IPS DF 6.9 (cell line): ENCODE data around the gene DNAJC16.

Source experiments
- DNase-seq: peaks from one replicate; pipeline ENCODE4 v3.0.0-alpha.2; 2013; ENCODE audit warnings: low read depth, low spot score
- H3K27ac ChIP-seq: one replicate; pipeline ENCODE4 v1.5.1; 2013; ENCODE audit warnings: low read length, control low read depth
- H3K27me3 ChIP-seq: 2 replicates; pipeline ENCODE4 v1.6.1; 2013; ENCODE audit warnings: mild to moderate bottlenecking, low read length; ENCODE audit not compliant: control insufficient read depth, insufficient read depth
- H3K36me3 ChIP-seq: 2 replicates; pipeline ENCODE4 v1.6.1; 2013; ENCODE audit warnings: low read length; ENCODE audit not compliant: control insufficient read depth, insufficient read depth
- H3K4me1 ChIP-seq: 2 replicates; pipeline ENCODE4 v1.6.1; 2013; ENCODE audit warnings: low read length; ENCODE audit not compliant: control insufficient read depth, insufficient read depth
- H3K4me3 ChIP-seq: 2 replicates; pipeline ENCODE4 v1.5.1; 2013; ENCODE audit warnings: mild to moderate bottlenecking, low read length
- H3K9me3 ChIP-seq: 2 replicates; pipeline ENCODE4 v1.6.1; 2013; ENCODE audit warnings: low read length, inconsistent platforms; ENCODE audit not compliant: control insufficient read depth, insufficient read depth
- WGBS: extraction: QIAGEN DNeasy Blood & Tissue Kit; methylation state at CpG from one replicate; pipeline ENCODE4 v1.1.7; 2013; ENCODE audit warnings: mixed read lengths, missing lambda C conversion rate; ENCODE audit not compliant: insufficient read length, insufficient coverage; 5-methylcytosine and 5-hydroxymethylcytosine counted together

DNAJC16 gene

GRCh38 chr1:15558516-15558915 is 31.9 kb downstream of the DNAJC16 start:
- Histone ChIP-seq H3K27me3 (no peaks in the 10 kb centered on the region), H3K4me1 (no peaks in the 10 kb centered on the region), H3K4me3 (no peak overlapping the region), H3K27ac (no peak overlapping the region), H3K9me3 (no peaks in the 10 kb centered on the region), H3K36me3 (peaks cover 2% of the 10 kb centered on the region; the same call in 1 of the 2 replicates)
- no peak for DNase-seq
- WGBS, result 100% methylated on average over 1 of the region's 4 CpGs

DNA sequence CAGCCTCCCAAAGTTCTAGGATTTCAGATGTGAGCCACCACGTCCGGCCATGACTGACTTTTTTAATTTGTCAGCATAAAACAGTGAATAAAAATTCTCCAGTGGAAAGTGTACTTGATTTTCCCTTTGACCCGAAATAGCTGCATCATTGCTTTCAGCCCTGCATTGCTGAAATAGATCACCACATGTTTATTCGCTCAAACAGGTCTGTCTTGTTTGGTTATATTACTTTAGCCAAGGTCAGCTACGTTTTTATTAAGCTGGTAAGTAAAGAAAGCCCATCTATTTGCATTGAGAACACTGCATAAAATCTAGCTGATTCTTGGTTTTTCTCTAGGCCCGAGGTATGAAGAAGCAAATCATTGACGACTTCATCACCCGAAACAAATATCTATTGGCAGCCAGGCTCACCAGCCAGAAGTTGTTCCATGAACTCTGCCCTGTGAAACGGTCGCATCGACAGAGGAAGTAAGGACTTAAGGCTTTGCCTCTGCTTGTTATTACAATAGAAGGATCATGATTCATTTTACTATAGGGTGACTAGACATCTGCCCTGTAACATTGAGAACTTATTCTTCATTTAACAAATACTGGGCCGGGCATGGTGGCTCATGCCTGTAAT is 32.7 kb downstream of the DNAJC16 start:
- peaks cover 2% of the 10 kb centered on the region; the same call in 1 of the 2 replicates for H3K36me3 ChIP-seq
- no peaks in the 10 kb centered on the region for H3K4me1 ChIP-seq
- WGBS, result no CpG with 5 or more reads among the region's 12 CpGs
- no peak overlapping the region for H3K4me3 ChIP-seq
- no peaks in the 10 kb centered on the region for H3K9me3 ChIP-seq
- no peak for DNase-seq
- H3K27ac ChIP-seq, result no peak overlapping the region
- H3K27me3 ChIP-seq, result no peaks in the 10 kb centered on the region

- H3K36me3 ChIP-seq, result peaks cover 20% of the 10 kb centered on the region; the same call in 1 of the 2 replicates
- no CpG with 5 or more reads among the region's 18 CpGs for WGBS
- no peak overlapping the region for H3K4me3 ChIP-seq
- no peak overlapping the region for H3K27ac ChIP-seq
- H3K4me1 ChIP-seq, result no peaks in the 10 kb centered on the region
- DNase-seq, result no peak
- no peaks in the 10 kb centered on the region for H3K9me3 ChIP-seq
- no peaks in the 10 kb centered on the region for H3K27me3 ChIP-seq
These were observed 41.9 kb downstream of the DNAJC16 start for GRCh38 chr1:15568387-15569073.

- DNase-seq, result no peak
- H3K9me3 ChIP-seq, result no peaks in the 10 kb centered on the region
- H3K36me3 ChIP-seq, result peaks cover 16% of the 10 kb centered on the region; the same call in 1 of the 2 replicates
- WGBS, result no CpG with 5 or more reads among the region's 1 CpG
- H3K27me3 ChIP-seq, result no peaks in the 10 kb centered on the region
- H3K4me1 ChIP-seq, result no peaks in the 10 kb centered on the region
- no peak overlapping the region for H3K27ac ChIP-seq
- no peak overlapping the region for H3K4me3 ChIP-seq
These were observed 44.2 kb downstream of the DNAJC16 start for GRCh38 chr1:15570861-15571260.

GRCh38 chr1:15571266-15571665 is 44.6 kb downstream of the DNAJC16 start:
- H3K9me3 ChIP-seq, result no peaks in the 10 kb centered on the region
- no peak for DNase-seq
- H3K4me3 ChIP-seq, result no peak overlapping the region
- peaks cover 12% of the 10 kb centered on the region; the same call in 1 of the 2 replicates for H3K36me3 ChIP-seq
- H3K4me1 ChIP-seq, result no peaks in the 10 kb centered on the region
- no peak overlapping the region for H3K27ac ChIP-seq
- H3K27me3 ChIP-seq, result no peaks in the 10 kb centered on the region

GRCh38 chr1:15573477-15573876 is 46.8 kb downstream of the DNAJC16 start:
- no peak overlapping the region for H3K4me3 ChIP-seq
- DNase-seq, result no peak
- no peak overlapping the region for H3K27ac ChIP-seq
- H3K36me3 ChIP-seq, result peaks cover 3% of the 10 kb centered on the region; the same call in 1 of the 2 replicates
- no peaks in the 10 kb centered on the region for H3K9me3 ChIP-seq
- H3K4me1 ChIP-seq, result no peaks in the 10 kb centered on the region
- no CpG with 5 or more reads among the region's 9 CpGs for WGBS
- H3K27me3 ChIP-seq, result no peaks in the 10 kb centered on the region

DNA sequence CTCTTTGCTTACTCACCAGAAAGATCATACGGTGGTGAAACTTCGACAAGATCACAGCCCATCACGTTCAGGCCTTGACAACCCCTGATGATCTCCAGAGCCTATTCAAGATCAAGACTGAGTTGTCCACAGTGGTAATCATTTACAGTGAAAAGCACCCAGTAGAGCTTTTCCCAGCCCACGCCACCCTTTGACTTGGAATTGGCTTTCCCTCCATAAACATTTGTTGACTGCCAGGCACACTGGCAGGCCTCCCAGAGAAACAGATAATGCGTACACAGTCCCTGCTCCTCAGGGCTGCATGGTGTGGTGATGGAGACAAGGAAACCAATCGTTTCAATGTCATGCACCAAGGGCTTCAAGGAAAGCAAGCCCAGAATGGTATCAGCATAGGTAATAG is 48.1 kb downstream of the DNAJC16 start:
- H3K4me1 ChIP-seq, result no peaks in the 10 kb centered on the region
- H3K27me3 ChIP-seq, result no peaks in the 10 kb centered on the region

DNA sequence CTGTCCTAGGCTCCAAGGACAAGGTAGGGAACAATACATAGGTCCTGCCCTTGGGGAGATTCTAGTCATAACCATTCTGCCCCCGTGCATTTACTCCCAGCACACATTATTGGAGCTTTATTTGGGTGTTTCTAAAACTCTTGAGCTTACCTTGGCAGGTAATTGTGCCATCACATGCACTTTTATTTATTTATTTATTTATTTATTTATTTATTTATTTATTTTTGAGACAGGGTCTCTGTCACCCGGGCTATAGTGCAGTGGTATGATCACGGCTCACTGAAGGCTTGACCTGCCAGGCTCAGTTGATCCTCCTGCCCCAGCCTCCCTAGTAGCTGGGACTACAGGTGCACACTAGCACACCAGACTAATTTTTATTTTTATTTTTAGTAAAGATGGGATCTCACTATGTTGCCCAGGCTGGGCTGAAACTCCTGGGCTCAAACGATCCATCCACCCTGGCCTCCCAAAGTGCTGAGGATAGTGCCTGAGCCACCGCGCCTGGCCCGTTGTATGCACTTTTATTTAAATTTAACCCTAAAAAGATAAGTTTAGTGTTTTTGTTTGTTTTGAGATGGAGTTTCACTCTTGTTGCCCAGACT is 49.0 kb downstream of the DNAJC16 start:
- Histone ChIP-seq H3K27me3 (no peaks in the 10 kb centered on the region), H3K4me3 (no peak overlapping the region), H3K4me1 (no peaks in the 10 kb centered on the region), H3K9me3 (no peaks in the 10 kb centered on the region), H3K36me3 (no peaks in the 10 kb centered on the region), H3K27ac (no peak overlapping the region)
- WGBS, result no CpG with 5 or more reads among the region's 7 CpGs
- DNase-seq, result no peak

More for the DNA sequence above, 48.1 kb downstream of the DNAJC16 start:
- Histone ChIP-seq H3K4me3 (no peak overlapping the region), H3K36me3 (no peaks in the 10 kb centered on the region), H3K9me3 (no peaks in the 10 kb centered on the region), H3K27ac (no peak overlapping the region)
- no CpG with 5 or more reads among the region's 6 CpGs for WGBS
- DNase-seq, result no peak

- DNase-seq, result no peak
- H3K36me3 ChIP-seq, result no peaks in the 10 kb centered on the region
- no peaks in the 10 kb centered on the region for H3K27me3 ChIP-seq
- whole genome bisulfite sequencing, result no CpG with 5 or more reads among the region's 4 CpGs
- H3K4me1 ChIP-seq, result no peaks in the 10 kb centered on the region
- H3K4me3 ChIP-seq, result no peak overlapping the region
- no peak overlapping the region for H3K27ac ChIP-seq
- H3K9me3 ChIP-seq, result no peaks in the 10 kb centered on the region
These were observed 51.0 kb downstream of the DNAJC16 start for GRCh38 chr1:15577691-15578090.

DNA sequence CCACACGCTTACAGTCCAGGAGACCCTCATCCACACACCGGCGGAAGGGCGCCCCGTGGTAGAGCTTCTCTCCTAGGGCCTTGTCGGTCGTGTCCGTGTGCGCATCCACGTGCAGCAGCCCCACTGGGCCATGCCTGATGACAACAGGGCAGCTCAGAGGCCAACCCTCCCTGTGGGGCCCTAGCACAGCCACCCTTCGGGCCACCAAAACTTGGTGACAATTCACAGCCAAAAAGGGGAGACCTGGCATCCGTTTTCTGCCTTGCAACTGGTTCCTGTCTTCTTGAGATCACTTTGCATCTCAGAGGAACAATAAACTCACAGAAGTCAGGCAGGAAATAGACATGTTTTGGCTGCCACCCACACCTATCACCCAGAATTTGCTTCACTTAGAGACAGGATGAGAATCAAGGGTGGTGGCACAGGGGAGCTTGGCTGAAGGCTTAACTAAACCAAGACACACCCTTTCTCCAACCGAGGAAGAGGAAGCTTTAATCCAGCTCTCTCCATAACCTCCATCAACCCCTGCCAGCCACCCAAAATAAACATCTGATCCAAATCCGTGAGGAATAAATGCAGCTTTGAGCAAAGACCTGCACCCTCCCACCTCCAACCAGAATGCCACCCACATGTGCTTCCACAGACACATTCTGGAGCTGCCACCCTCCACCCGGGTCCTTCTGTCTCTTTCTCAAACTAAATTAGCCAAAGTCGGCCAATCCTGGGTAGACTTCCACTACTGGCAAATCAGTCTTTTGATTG is 52.5 kb downstream of the DNAJC16 start:
- WGBS, result no CpG with 5 or more reads among the region's 16 CpGs
- Histone ChIP-seq H3K9me3 (no peaks in the 10 kb centered on the region), H3K27ac (no peak overlapping the region), H3K4me3 (no peak overlapping the region), H3K4me1 (no peaks in the 10 kb centered on the region), H3K27me3 (no peaks in the 10 kb centered on the region), H3K36me3 (no peaks in the 10 kb centered on the region)
- no peak for DNase-seq
